Prostate gland (tissue), 2 donors: ENCODE results near the gene VLDLR. TPM values are rescaled to one million over a fixed set of nuclear protein-coding genes. Genes with fewer than 3 reads are reported as not detected.

Source experiments
- DNase-seq: peaks from one replicate; pipeline ENCODE4 v3.0.0-alpha.2; 2019; ENCODE audit warnings: low spot score
- H3K27ac ChIP-seq, 2 donors: fragments of 200-600 bp; sonication (generic); 2 replicates each; pipeline ENCODE4 v1.5.1; 2017 to 2019
- H3K27me3 ChIP-seq: fragments of 200-600 bp; sonication (generic); replicated peaks from 2 replicates; pipeline ENCODE4 v1.5.1; 2019; ENCODE audit not compliant: insufficient read depth
- H3K36me3 ChIP-seq, 2 donors: fragments of 200-600 bp; sonication (generic); 1 replicate in 1 of 2; 2 replicates in 1 of 2; pipeline versions ENCODE4 v1.5.1 to v1.8.1; 2017 to 2019
- H3K4me1 ChIP-seq: fragments of 200-600 bp; sonication (generic); replicated peaks from 2 replicates; pipeline ENCODE4 v1.5.1; 2019
- H3K4me3 ChIP-seq, 2 donors: fragments of 200-600 bp; sonication (generic); 2 replicates each; pipeline ENCODE4 v1.5.1; 2017 to 2019
- H3K9me3 ChIP-seq: fragments of 200-600 bp; sonication (generic); 2 replicates; pipeline ENCODE4 v1.5.1; 2017
- POLR2A ChIP-seq: fragments of 450-650 bp; IDR thresholded peaks from one replicate; pipeline ENCODE4 v1.6.1; 2016; ENCODE audit warnings: antibody characterized with exemption, mild to moderate bottlenecking
- POLR2AphosphoS5 ChIP-seq: sonication (generic); formaldehyde crosslinking; IDR thresholded peaks from one replicate; pipeline ENCODE4 v1.6.1; 2017; ENCODE audit warnings: antibody characterized with exemption
- WGBS: methylation state at CpG from one replicate; pipeline ENCODE4 v1.1.5; 2018; 5-methylcytosine and 5-hydroxymethylcytosine counted together
- intact Hi-C: fragments of 100-400 bp; cut with DNase I; formaldehyde crosslinking; loops from one replicate; pipeline ENCODE4 v1.14.2; 2022
- total RNA-seq, 2 donors: library from RNA; depleted of rRNA; stranded (reverse); fragments of >200 nt; gene quantifications; one replicate each; pipeline ENCODE4 v1.1.0, GENCODE V29; 2016
- TF ChIP-seq, protein P1 (sequence below), 4 experiments: fragments of 200-600 bp in 2 of 4; fragments of 450-650 bp in 2 of 4; sonication (generic) in 2 of 4; IDR thresholded peaks; 1 replicate in 3 of 4; 2 replicates in 1 of 4; pipeline ENCODE4 v1.5.1; 2016 to 2019; ENCODE audit warnings: antibody characterized with exemption in 4 of 4, mild to moderate bottlenecking in 2 of 4, moderate library complexity in 2 of 4

The VLDLR gene
- 10 to 100 TPM in 1 of 2 donors, 1 to 10 TPM in 1; 8.9 to 12.8 TPM for total RNA-seq

DNA sequence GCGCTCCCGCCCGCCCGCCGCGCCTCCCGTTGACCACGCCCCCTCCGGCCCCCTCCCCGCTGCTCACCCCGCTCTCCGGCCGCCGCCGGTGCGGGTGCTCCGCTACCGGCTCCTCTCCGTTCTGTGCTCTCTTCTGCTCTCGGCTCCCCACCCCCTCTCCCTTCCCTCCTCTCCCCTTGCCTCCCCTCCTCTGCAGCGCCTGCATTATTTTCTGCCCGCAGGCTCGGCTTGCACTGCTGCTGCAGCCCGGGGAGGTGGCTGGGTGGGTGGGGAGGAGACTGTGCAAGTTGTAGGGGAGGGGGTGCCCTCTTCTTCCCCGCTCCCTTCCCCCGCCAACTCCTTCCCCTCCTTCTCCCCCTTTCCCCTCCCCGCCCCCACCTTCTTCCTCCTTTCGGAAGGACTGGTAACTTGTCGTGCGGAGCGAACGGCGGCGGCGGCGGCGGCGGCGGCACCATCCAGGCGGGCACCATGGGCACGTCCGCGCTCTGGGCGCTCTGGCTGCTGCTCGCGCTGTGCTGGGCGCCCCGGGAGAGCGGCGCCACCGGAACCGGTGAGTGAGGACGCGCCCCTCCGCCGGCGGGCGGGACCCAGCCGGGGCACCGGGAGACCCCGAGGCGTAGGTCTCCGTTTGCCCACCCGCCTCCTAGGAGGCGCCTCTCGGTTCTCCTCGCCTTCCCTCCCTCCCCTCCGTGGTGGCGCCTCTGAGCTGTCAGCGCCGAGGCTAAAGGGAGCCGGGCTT is at the start of gene VLDLR:
TSS of gene VLDLR (plus strand) at position 66 of the 739 bp plus-strand sequence. CDS start at position 469, 403 bp downstream.
- peak within 1 kb of the TSS; percentile 78 to 86 for H3K27ac ChIP-seq
- intact Hi-C loops: loop anchor here (2.0 to 10.0 kb wide), 7 partner anchors 43 to 467 kb away; no protein-coding TSS in a partner anchor
- 1% methylated on average over 70 of the region's 72 CpGs for WGBS
- DNase-seq: peak; percentile 48
- no peaks in the 10 kb centered on the region for H3K27me3 ChIP-seq
- peak within 1 kb of the TSS; percentile 56 to 73 for H3K4me3 ChIP-seq
- no peaks in the 10 kb centered on the region for H3K9me3 ChIP-seq
- peaks cover 5% of the 10 kb centered on the region for H3K4me1 ChIP-seq
- no peaks in the 10 kb centered on the region for H3K36me3 ChIP-seq
- no peak for TF ChIP-seq POLR2A
- TF ChIP-seq, protein P1, sequence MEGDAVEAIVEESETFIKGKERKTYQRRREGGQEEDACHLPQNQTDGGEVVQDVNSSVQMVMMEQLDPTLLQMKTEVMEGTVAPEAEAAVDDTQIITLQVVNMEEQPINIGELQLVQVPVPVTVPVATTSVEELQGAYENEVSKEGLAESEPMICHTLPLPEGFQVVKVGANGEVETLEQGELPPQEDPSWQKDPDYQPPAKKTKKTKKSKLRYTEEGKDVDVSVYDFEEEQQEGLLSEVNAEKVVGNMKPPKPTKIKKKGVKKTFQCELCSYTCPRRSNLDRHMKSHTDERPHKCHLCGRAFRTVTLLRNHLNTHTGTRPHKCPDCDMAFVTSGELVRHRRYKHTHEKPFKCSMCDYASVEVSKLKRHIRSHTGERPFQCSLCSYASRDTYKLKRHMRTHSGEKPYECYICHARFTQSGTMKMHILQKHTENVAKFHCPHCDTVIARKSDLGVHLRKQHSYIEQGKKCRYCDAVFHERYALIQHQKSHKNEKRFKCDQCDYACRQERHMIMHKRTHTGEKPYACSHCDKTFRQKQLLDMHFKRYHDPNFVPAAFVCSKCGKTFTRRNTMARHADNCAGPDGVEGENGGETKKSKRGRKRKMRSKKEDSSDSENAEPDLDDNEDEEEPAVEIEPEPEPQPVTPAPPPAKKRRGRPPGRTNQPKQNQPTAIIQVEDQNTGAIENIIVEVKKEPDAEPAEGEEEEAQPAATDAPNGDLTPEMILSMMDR (IDR thresholded peaks at IDR 0.05): no peak
- TF ChIP-seq POLR2AphosphoS5: no peak

DNA sequence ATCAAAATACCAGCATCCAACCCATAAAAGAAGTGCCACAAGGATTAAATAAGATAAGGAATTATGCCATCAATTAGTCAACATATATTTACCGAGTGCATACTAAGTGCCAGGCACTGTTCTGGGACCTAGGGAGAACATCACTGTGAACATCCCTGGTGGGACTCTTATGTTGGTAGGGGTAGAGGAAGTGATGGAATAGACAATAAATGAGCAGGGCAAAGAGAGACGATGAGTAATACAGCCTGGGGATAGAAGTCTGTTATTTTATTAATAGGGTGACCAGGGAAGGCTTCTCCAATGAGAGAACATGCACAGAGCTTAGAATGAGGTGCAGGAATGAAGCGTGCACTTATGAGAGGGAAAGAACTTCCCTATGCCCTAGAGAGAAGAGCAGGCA is 47.4 kb upstream of the VLDLR start:
- intact Hi-C loops: no loop called here
- WGBS: 86% methylated on average over 3 of the region's 3 CpGs
- Histone ChIP-seq H3K4me3 (no peak overlapping the region), H3K27ac (no peak overlapping the region), H3K4me1 (no peaks in the 10 kb centered on the region), H3K36me3 (no peaks in the 10 kb centered on the region), H3K9me3 (no peaks in the 10 kb centered on the region), H3K27me3 (no peaks in the 10 kb centered on the region)
- TF ChIP-seq POLR2AphosphoS5 (no peak), POLR2A (no peak)
- TF ChIP-seq, protein P1 (IDR thresholded peaks at IDR 0.05): no peak
- DNase-seq: no peak

DNA sequence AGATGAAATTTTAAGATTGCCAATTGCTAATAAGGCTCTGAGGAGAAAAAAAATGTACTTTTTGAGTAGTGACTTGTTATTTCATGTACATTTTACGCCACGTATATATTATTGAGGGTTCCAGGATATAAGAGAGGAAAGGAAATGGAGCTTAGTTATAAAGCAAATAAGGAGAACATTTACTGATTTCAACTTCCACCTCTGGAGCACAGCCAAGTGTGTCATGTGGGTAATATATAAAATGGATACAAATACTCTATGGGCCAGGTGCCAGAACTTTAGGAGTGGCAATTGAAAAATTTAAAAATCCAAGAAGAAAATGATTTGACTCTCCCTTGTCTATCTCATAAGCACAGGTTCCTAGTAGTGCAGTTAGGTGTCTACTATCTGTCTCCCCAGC is 45.0 kb upstream of the VLDLR start:
- TF ChIP-seq, protein P1 (IDR thresholded peaks at IDR 0.05): no peak
- no peak for TF ChIP-seq POLR2AphosphoS5
- Histone ChIP-seq H3K4me3 (no peak overlapping the region), H3K27me3 (no peaks in the 10 kb centered on the region), H3K36me3 (no peaks in the 10 kb centered on the region), H3K27ac (no peak overlapping the region), H3K9me3 (no peaks in the 10 kb centered on the region), H3K4me1 (no peaks in the 10 kb centered on the region)
- no peak for DNase-seq
- 50% methylated on average over 2 of the region's 2 CpGs for WGBS
- intact Hi-C loops: no loop called here

DNA sequence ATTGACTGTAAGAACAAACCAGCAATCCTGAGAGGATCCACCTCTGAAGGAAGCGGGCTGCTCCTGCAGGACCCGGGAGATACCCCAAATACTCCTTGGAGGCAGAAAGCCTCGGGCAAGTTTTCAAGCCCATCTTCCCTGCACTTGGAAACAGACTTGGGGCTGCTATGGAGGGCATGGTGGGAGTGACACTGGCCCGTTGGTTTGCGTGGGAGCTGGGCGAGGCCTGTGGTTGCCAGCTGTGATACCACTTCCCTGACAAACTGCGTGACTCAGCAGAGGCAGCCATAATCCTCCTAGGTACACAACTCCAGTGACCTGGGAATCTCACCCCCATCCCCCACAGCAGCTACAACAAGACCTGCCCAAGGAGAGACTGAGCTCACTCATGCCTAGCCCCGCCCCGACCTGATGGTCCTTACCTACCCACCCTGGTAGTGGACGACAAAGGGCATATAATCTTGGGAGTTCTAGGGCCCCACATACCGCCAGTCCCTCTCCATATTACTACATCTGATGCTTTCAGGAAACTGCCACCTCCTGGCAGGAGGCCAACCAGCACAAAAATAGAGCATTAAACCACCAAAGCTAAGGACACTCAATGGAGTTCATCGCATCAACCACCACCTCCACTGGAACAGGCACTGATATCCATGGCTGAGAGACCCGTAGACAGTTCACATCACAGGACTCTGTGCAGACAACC is 38.1 kb upstream of the VLDLR start:
- DNase-seq: no peak
- H3K27me3 ChIP-seq: no peaks in the 10 kb centered on the region
- whole genome bisulfite sequencing: 89% methylated on average over 13 of the region's 13 CpGs
- intact Hi-C loops: no loop called here
- no peaks in the 10 kb centered on the region for H3K36me3 ChIP-seq
- no peak overlapping the region for H3K4me3 ChIP-seq
- H3K4me1 ChIP-seq: no peaks in the 10 kb centered on the region
- TF ChIP-seq POLR2A: no peak
- TF ChIP-seq, protein P1 (IDR thresholded peaks at IDR 0.05): no peak
- no peak for TF ChIP-seq POLR2AphosphoS5
- H3K9me3 ChIP-seq: no peaks in the 10 kb centered on the region
- H3K27ac ChIP-seq: no peak overlapping the region
